ENCODE measurements around the gene JAK2. TPM values are rescaled to one million over a fixed set of nuclear protein-coding genes. Genes with fewer than 3 reads are reported as not detected.

The JAK2 gene
- total RNA-seq, 4 donors from 2014 or later, result 23.7 to 39.6 (median 37.8) TPM

- TF ChIP-seq POLR2A (IDR thresholded peaks at IDR 0.05) (no peak), EP300 (IDR thresholded peaks at IDR 0.05) (no peak), CTCF (IDR thresholded peaks at IDR 0.05) (no peak)
- Histone ChIP-seq H3K36me3 (peaks cover 0 to 20% (median 13%) of the 10 kb centered on the region in 3 donors), H3K4me1 (no peaks in the 10 kb centered on the region), H3K27ac (no peak overlapping the region), H3K4me3 (no peak overlapping the region), H3K9me3 (peaks cover 0 to 27% (median 0%) of the 10 kb centered on the region in 4 donors), H3K27me3 (no peaks in the 10 kb centered on the region)
- DNase-seq (ENCODE audit: low spot score in 2 of 2), result no peak
- 96 to 98% methylated on average over 8 to 25 of the region's 28 CpGs for WGBS, 2 donors
Observed at GRCh38 chr9:5111696-5112095, 126.6 kb downstream of the JAK2 start.

GRCh38 chr9:5112109-5112592 is 127.1 kb downstream of the JAK2 start:
- no peak for DNase-seq (ENCODE audit: low spot score in 2 of 2)
- H3K27ac ChIP-seq, result no peak overlapping the region
- 96 to 97% methylated on average over 30 of the region's 30 CpGs for WGBS, 2 donors

GRCh38 chr9:5112646-5113045 is 127.6 kb downstream of the JAK2 start:
- WGBS, 2 donors, result 93 to 96% methylated on average over 20 of the region's 20 CpGs
- no peaks in the 10 kb centered on the region for H3K27me3 ChIP-seq
- no peaks in the 10 kb centered on the region for H3K4me1 ChIP-seq
- H3K27ac ChIP-seq, result no peak overlapping the region
- TF ChIP-seq EP300 (IDR thresholded peaks at IDR 0.05) (no peak), CTCF (IDR thresholded peaks at IDR 0.05) (no peak), POLR2A (IDR thresholded peaks at IDR 0.05) (no peak)
- DNase-seq (ENCODE audit: low spot score in 2 of 2), result no peak
- H3K36me3 ChIP-seq, result peaks cover 0 to 20% (median 13%) of the 10 kb centered on the region in 3 donors
- peaks cover 0 to 25% (median 0%) of the 10 kb centered on the region in 4 donors for H3K9me3 ChIP-seq
- H3K4me3 ChIP-seq, result no peak overlapping the region

More at GRCh38 chr9:5112109-5112592, 127.1 kb downstream of the JAK2 start:
- no peak overlapping the region for H3K4me3 ChIP-seq
- TF ChIP-seq CTCF (IDR thresholded peaks at IDR 0.05) (no peak), POLR2A (IDR thresholded peaks at IDR 0.05) (no peak), EP300 (IDR thresholded peaks at IDR 0.05) (no peak)
- no peaks in the 10 kb centered on the region for H3K27me3 ChIP-seq
- H3K36me3 ChIP-seq, result peaks cover 0 to 20% (median 13%) of the 10 kb centered on the region in 3 donors
- peaks cover 0 to 25% (median 0%) of the 10 kb centered on the region in 4 donors for H3K9me3 ChIP-seq
- H3K4me1 ChIP-seq, result no peaks in the 10 kb centered on the region

- Histone ChIP-seq H3K27me3 (no peaks in the 10 kb centered on the region), H3K4me1 (no peaks in the 10 kb centered on the region), H3K27ac (no peak overlapping the region), H3K9me3 (peaks cover 0 to 25% (median 0%) of the 10 kb centered on the region in 4 donors), H3K36me3 (peaks cover 0 to 20% (median 13%) of the 10 kb centered on the region in 3 donors), H3K4me3 (no peak overlapping the region)
- TF ChIP-seq EP300 (IDR thresholded peaks at IDR 0.05) (no peak), CTCF (IDR thresholded peaks at IDR 0.05) (no peak), POLR2A (IDR thresholded peaks at IDR 0.05) (no peak)
- DNase-seq (ENCODE audit: low spot score in 2 of 2), result no peak
- WGBS, 2 donors, result 96 to 98% methylated on average over 10 of the region's 10 CpGs
Observed at GRCh38 chr9:5113523-5113922, 128.5 kb downstream of the JAK2 start.

GRCh38 chr9:5113994-5114748 is 129.1 kb downstream of the JAK2 start:
- H3K27me3 ChIP-seq, result no peaks in the 10 kb centered on the region
- H3K27ac ChIP-seq, result no peak overlapping the region
- peaks cover 0 to 20% (median 13%) of the 10 kb centered on the region in 3 donors for H3K36me3 ChIP-seq
- whole genome bisulfite sequencing, 2 donors, result 96 to 97% methylated on average over 21 to 22 of the region's 22 CpGs
- no peak overlapping the region for H3K4me3 ChIP-seq
- TF ChIP-seq POLR2A (IDR thresholded peaks at IDR 0.05), result no peak
- no peak for TF ChIP-seq EP300 (IDR thresholded peaks at IDR 0.05)
- TF ChIP-seq CTCF (IDR thresholded peaks at IDR 0.05), result no peak
- peaks cover 0 to 22% (median 0%) of the 10 kb centered on the region in 4 donors for H3K9me3 ChIP-seq
- DNase-seq (ENCODE audit: low spot score in 2 of 2), result no peak
- H3K4me1 ChIP-seq, result no peaks in the 10 kb centered on the region

All from tibial nerve (tissue), 4 donors.